GM06990 (cell line): ENCODE measurements around the gene MLPH.

Experiments
- DNase-seq: peaks from one replicate; pipeline ENCODE4 v3.0.0-alpha.2; 2011; ENCODE audit not compliant: insufficient read length; ENCODE audit errors: extremely low read depth
- H3K27me3 ChIP-seq: replicated peaks from 2 replicates; pipeline ENCODE4 v1.6.0; 2011; ENCODE audit warnings: low read length; ENCODE audit not compliant: control insufficient read depth, insufficient read depth
- H3K36me3 ChIP-seq: 2 replicates; pipeline ENCODE4 v1.5.1; 2011; ENCODE audit warnings: low read length; ENCODE audit not compliant: control insufficient read depth, insufficient read depth
- H3K4me3 ChIP-seq: replicated peaks from 2 replicates; pipeline ENCODE4 v1.5.1; 2011; ENCODE audit warnings: low read depth, mild to moderate bottlenecking, control low read depth, low read length
- CTCF ChIP-seq: IDR thresholded peaks from 2 replicates; pipeline ENCODE4 v1.5.1; 2011; ENCODE audit warnings: low read length, control low read depth, mild to moderate bottlenecking, inconsistent platforms; ENCODE audit not compliant: insufficient read depth, poor library complexity, severe bottlenecking

Gene MLPH

DNA sequence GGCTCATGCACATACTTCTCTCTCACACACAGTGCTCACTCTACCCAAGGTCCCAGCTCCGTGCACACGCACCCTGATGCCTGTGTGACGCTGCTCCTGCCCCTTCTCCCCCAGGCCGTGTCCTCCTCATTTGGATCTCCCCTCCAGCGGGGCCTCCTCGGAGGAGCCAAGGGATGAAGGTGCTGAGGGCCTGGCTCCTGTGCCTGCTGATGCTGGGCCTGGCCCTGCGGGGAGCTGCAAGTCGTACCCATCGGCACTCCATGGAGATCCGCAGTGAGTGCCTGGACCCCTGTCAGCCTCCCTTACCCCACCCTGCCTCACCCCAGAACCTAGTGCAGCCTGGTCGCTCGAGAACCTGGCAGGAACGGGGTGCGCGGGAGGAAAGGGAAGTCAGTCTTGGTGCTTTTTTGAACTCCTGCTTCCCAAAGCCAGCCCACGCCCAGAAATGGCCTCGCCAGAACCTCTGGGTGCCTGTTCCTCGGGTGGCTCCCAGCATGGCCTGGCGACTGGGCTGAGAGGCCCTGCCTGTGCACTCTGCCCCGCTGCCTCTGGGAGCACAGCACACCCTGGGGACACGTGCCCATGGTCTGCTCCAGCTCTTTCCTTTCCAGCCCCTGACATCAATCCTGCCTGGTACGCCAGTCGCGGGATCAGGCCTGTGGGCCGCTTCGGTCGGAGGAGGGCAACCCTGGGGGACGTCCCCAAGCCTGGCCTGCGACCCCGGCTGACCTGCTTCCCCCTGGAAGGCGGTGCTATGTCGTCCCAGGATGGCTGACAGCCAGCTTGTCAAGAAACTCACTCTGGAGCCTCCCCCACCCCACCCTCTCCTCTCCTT lies 79.6 kb downstream of the MLPH start, which contains the start of gene PRLH:
TSS of gene PRLH (plus strand) at position 174 of the 835 bp plus-strand sequence. CDS start at position 174, 0 bp downstream.
- TF ChIP-seq CTCF, result no peak
- no peaks in the 10 kb centered on the region for H3K36me3 ChIP-seq
- H3K4me3 ChIP-seq, result no peak within 1 kb of the TSS
- no peak for DNase-seq
- no peaks in the 10 kb centered on the region for H3K27me3 ChIP-seq

DNA sequence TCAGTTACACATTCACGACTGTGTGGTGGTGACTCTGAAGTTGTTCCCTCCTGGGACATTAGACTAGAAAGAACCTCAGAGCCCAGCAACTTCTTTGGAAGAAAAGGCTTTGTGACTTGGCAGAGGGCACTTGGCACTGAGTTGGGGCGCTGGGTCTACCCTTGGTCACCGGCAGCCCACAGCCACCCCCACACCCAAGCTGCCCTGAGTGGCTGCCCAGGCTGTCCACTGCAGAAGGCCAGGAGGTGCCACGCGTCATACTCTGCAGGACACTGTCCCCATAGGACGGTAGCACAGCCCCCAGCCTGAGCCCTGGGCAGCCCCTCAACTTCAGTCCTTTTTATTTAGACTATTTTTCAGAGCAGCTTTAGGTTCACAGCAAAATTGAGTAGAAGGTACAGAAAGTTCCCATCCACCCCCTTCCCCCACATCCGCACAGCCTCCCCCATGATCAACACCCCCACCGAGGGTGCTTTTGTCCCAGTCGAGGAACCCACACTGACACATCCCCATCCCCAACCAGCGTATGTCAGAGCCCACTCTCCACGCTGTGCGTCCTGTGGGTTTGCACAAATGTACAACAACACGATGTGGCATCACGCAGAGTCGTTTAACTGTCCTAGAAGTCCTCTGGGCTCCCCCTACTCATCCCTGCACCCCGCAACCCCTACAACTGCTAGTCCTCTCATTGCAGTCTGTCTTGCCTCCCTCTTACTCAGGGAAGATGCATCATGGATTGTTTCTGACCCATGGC lies 80.4 kb downstream of the MLPH start:
- Histone ChIP-seq H3K27me3 (no peaks in the 10 kb centered on the region), H3K36me3 (no peaks in the 10 kb centered on the region), H3K4me3 (no peak overlapping the region)
- no peak for DNase-seq
- TF ChIP-seq CTCF, result no peak

DNA sequence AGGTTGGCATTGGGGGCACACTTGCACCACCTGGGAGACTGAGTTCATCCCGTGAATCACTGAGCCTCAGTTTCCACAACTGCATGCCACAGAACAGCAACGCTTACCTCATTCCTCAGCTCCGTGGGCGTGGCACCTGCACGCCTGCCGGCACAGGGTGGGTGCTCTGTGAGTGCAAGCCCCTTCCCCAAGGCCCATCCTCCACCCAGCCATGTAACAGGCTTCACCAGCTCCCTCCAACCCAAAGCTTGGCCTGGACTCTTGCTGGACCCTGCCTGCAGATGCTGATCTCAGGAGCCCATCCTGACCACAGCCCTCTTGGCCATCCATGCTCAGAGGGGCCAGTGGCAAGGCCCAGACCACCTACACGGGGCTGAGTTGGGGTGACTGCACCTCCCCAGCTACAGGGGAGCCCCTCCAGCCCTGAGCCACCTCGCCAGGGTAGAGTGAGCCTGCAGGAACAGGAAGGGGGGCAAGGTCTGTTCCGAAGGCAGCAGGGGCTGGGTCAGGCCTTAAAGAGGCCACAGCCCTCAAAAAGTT lies 81.1 kb downstream of the MLPH start:
- H3K27me3 ChIP-seq, result no peaks in the 10 kb centered on the region
- H3K4me3 ChIP-seq, result no peak overlapping the region
- no peaks in the 10 kb centered on the region for H3K36me3 ChIP-seq
- TF ChIP-seq CTCF, result no peak
- DNase-seq, result no peak

DNA sequence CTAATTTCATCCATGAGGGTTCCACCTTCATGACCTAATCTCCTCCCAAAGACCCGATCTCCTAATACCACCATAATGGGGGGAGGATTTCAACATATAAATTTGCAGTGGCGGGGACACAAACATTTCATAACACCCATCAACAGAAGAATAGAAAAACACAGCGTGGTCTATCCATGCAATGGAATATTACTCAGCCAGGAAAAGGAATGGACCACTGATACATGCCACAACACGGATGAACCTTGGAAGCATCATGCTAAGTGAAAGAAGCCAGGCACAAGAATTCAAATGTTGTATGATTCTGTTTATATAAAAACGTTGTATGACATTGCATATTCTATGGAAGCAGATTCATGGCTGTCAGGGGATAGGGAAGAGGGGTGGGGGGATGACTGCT lies 82.0 kb downstream of the MLPH start:
- Histone ChIP-seq H3K36me3 (no peaks in the 10 kb centered on the region), H3K4me3 (no peak overlapping the region), H3K27me3 (no peaks in the 10 kb centered on the region)
- no peak for DNase-seq
- no peak for TF ChIP-seq CTCF

DNA sequence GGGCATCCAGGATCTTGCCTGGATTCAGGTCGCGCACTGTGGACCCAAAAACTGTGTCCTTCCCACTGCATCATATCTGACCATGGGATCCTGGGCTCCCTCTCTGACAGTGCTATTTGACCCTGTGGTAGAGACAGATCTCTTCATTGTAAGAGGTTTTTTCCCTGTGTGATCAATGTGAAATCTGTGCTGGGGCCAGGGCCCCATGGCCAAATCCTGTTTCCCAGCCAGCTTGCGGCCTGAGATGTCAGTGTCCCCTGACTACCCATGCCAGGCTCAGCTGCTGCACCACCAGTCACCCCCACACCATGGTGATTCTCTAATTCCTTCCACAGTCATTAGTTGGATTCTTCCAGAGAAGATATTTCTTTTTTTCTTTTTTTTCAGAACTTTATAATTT lies 82.8 kb downstream of the MLPH start:
- Histone ChIP-seq H3K27me3 (no peaks in the 10 kb centered on the region), H3K4me3 (no peak overlapping the region), H3K36me3 (no peaks in the 10 kb centered on the region)
- no peak for DNase-seq
- no peak for TF ChIP-seq CTCF
